Astrocyte of the spinal cord (primary cell): Measurements from ENCODE around the gene SLC19A1.

Experiments used
- DNase-seq: peaks from one replicate; pipeline ENCODE4 v3.0.0; 2011; ENCODE audit warnings: low read depth, low spot score
- H3K4me3 ChIP-seq: 2 replicates; pipeline ENCODE4 v1.5.1; 2011; ENCODE audit warnings: low read depth, mild to moderate bottlenecking, low read length, moderate library complexity
- in situ Hi-C: cut with HindIII; loops from 2 replicates; pipeline ENCODE4 v1.10.0; 2017; ENCODE audit warnings: low sequenced_read_pairs
- TF ChIP-seq, protein P1 (sequence below): IDR thresholded peaks from 2 replicates; pipeline ENCODE4 v1.5.1; 2012; ENCODE audit warnings: low read depth, mild to moderate bottlenecking, low read length, inconsistent platforms

The SLC19A1 gene

DNA sequence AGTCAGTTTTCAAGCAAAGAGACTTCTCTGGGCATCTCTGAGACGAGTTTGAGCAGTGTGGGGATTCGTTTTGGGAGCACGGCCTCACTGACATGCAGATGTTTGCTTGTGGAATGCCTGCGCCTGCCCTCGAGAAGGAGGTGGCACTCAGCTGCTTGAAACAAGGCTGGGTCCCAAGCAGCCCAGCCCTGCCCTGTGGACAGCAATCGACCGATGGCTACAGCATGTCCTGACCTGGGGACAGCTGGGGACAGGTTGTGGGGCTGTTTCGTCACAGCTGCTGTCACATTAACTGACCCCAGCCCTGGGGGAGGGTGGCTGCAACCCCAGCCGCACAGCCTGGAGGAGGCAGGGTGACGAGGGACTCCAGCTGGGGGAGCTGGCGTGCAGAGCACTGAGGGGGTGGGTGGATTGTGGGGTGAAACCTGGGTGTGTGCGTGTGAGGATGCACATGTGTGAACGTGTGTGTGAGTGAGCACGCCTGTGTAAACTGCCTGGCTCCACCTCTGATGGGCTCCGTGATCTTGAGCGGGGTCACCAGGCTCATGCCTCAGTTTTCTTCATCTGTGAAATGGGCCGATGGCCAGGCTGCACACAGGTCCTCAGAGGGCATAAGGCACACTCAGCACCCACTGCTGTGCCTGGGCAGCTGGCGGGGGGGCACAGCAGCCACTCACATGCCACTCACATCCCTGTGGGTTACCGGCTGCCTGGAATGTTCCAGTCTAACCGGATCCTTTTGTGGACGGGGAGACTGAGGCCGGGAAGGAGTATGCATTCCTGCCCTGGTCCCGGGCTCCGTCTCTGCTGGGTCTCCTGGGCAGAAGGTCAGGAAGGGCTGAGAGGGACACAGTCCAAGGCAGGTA lies 87.9 kb downstream of the SLC19A1 start:
- in situ Hi-C loops, result no loop called here
- no peak for DNase-seq
- H3K4me3 ChIP-seq, result no peak overlapping the region

DNA sequence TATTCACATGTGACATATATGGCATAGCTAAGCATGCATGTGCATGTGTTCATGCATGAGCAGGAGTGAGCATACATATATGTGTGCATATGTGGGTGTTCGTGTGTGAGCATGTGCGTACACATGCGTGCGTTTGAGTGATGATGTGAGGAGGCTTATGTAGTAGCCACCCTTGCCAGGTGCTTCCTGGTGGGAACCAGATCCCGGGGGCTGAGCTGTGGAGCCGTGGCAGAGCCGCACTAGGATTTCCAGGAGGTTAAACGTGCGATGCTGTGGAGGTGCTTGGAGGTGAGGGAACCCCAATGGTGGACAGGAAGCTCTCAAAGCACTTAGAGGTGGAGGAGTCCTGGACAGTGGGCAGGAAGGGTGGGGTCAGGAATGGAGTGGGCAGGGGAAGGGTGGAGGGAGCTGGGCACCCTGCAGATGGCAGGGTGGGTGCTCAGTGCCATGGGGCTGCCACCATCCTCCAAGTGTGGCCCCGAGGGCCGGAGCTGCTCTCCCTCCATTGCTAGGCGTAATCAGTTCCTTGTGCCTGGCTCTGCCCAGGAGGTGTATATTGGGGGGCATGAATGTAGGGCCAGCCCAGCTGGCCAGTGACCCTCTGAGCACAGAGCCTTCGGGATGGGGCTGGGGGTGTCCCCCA lies 88.8 kb downstream of the SLC19A1 start:
- no peak for DNase-seq
- TF ChIP-seq, protein P1, sequence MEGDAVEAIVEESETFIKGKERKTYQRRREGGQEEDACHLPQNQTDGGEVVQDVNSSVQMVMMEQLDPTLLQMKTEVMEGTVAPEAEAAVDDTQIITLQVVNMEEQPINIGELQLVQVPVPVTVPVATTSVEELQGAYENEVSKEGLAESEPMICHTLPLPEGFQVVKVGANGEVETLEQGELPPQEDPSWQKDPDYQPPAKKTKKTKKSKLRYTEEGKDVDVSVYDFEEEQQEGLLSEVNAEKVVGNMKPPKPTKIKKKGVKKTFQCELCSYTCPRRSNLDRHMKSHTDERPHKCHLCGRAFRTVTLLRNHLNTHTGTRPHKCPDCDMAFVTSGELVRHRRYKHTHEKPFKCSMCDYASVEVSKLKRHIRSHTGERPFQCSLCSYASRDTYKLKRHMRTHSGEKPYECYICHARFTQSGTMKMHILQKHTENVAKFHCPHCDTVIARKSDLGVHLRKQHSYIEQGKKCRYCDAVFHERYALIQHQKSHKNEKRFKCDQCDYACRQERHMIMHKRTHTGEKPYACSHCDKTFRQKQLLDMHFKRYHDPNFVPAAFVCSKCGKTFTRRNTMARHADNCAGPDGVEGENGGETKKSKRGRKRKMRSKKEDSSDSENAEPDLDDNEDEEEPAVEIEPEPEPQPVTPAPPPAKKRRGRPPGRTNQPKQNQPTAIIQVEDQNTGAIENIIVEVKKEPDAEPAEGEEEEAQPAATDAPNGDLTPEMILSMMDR, result no peak
- no peak overlapping the region for H3K4me3 ChIP-seq
- in situ Hi-C loops, result no loop called here

More for the DNA sequence above, 87.9 kb downstream of the SLC19A1 start:
- TF ChIP-seq, protein P1, result no peak

DNA sequence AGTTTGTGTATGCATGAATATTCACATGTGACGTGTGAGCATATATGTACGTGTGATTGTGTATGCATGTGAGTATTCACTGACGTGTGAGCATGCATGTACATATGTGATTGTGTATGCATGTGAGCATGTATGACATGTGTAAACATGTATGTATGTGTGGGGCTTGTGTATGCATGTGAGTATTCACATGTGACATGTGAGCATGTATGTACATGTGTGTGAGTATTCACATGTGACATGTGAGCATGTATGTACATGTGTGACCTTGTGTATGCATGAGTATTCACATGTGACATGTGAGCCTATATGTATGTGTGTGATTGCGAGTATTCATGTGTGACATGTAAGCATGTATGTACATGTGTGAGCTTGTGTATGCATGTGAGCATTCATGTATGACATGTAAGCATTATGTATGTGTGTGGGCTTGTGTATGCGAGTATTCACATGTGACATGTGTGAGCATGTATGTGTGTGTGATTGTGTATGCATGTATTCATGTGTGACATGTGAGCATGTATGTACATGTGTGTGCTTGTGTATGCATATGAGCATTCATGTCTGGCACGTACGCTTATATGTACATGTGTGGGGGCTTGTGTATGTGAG lies 89.4 kb downstream of the SLC19A1 start:
- no peak overlapping the region for H3K4me3 ChIP-seq
- TF ChIP-seq, protein P1, result no peak

DNA sequence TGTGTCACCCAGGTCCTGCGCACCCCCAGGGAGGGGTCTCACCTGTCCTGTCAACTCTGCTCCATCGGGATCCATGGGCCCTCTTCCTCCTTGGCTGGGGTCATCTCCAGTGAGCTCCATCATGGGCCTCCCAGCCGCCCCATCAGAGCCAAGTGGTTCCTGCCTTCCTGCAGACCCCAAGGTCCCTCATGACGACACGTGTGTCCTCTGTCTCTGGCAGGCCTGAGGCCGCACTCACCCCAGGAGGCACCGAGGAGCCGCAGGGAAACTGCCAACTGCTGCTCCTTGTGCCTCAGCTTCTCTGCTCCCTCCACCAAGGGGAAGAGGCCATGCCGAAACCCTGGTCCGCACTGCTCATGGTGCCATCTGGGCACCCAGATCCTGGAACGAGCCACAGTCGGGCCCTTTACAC lies 90.5 kb downstream of the SLC19A1 start:
- no peak overlapping the region for H3K4me3 ChIP-seq
- in situ Hi-C loops, result no loop called here
- TF ChIP-seq, protein P1, result no peak

More for the DNA sequence above, 89.4 kb downstream of the SLC19A1 start:
- in situ Hi-C loops, result no loop called here
- DNase-seq, result no peak

DNA sequence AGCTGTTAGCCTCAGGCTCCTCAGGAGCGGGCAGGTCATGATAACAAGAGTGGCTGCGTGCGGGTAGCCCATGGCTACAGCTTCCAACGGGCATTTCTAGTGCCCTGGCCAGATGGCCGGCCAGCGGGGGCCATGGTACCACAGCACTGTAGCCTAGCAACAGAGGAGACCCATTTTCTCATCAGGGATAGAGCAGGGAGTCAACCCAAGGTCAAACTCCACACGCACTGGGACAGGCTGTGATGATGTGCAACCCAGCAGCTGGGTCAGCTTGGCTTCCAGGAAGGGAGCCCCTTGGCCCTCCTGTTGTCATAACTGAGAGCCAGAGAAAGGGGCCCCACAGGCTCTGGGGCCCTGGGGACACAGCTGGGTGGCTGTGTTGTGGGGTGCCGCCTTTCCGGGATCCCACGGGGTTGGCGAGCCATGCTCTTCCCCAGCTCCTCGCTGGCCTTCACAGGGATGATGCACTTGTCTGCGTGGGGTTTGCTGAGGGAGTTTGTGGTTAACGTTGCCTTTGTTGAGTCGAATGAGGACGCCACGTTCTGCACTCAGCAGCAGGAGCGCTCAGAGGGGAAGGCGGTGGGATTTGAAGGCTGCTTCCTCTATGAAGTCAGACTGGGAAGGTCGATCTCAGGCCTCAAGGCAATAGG lies 91.0 kb downstream of the SLC19A1 start:
- in situ Hi-C loops, result no loop called here
- no peak overlapping the region for H3K4me3 ChIP-seq
- TF ChIP-seq, protein P1, result no peak
- peak; percentile 49 for DNase-seq

More for the DNA sequence above, 90.5 kb downstream of the SLC19A1 start:
- no peak for DNase-seq

DNA sequence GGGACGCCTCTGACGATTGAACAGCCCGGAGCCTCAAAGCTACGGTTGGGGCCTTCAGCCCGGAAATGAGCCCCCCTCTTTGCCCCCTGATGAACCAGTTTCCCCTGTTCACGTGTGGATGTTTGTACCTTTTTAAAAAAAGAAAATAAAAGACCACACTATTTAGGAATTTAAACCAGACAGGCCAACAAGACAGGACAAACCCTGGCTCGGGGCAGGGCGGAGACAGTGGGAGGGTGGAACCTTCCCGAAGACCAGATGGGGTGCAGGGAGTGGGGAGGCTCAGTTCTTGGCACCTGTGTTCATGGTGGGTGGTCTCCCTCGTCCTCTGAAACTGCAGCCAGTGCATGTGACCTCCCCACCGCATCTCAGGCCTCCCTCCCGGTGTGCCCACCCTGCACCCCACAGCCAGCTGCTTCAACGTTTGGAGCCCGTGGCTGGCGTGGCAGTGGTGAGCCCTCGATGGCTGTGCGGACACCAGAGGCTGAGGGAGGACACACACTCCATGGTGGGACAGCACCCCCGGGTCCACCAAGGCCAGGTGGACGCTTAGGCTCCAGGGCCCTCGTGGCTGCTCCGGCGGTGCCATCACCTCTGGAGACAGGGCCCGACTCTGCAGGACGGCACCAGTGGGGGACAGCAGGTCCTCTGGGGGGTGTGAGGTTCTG lies 91.7 kb downstream of the SLC19A1 start:
- TF ChIP-seq, protein P1, result no peak
- H3K4me3 ChIP-seq, result no peak overlapping the region
- DNase-seq, result no peak
- in situ Hi-C loops, result no loop called here
